Measurements from ENCODE around the gene CC2D2A.
"Not testable (repeated sequence)": the region's sequence is repeated elsewhere in the genome, so short reads cannot be mapped to it uniquely, and the experiment has no call there.

Gene CC2D2A

GRCh38 chr4:15562623-15563022, 92.9 kb downstream of the CC2D2A start:
- no peak for DNase-seq

DNA sequence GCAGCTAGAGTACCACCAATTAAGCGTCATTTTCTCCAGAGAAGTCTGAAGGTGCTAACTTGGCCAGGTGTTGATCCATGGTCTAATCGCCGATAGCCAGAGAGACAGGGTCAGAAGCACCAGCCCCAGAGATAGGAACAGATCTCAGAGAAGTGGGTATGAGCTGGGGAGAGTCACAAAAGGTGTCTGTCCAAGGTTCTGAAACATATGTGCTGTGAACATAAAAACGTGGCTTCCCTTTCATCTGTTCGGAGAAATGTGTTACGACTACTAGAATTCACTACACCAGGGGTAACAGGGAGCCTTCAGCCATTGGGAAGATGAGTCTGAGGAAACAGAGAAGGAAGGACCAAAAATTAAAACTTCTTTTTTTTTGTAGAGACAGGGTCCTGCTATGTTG, 94.2 kb downstream of the CC2D2A start:
- DNase-seq: no peak

GRCh38 chr4:15568821-15569220, 99.1 kb downstream of the CC2D2A start:
- no peak for DNase-seq

- DNase-seq: no peak
These were observed 100.1 kb downstream of the CC2D2A start for GRCh38 chr4:15569746-15570145.

GRCh38 chr4:15575966-15576365, 106.3 kb downstream of the CC2D2A start:
- DNase-seq: no peak

DNA sequence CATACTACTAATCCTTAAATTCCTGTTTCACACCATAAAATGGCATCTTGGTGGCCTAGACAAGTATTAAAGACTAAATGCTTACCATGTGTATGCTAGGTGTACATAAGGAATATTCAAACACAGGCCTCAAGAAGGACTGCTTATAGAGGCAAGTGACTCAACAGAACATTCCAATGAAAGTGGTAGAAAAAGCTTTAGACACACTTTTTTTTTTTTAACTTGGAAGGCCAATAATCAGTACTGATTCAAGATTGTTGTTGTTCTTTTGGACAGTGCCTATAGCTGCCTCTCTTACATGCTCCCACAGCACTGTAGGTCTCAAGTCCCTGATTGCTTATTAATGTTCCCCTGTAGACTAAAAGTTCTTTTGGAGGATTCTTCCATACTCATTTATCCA, 107.8 kb downstream of the CC2D2A start:
- DNase-seq: no peak

GRCh38 chr4:15584785-15585184, 115.1 kb downstream of the CC2D2A start:
- DNase-seq: no peak

DNA sequence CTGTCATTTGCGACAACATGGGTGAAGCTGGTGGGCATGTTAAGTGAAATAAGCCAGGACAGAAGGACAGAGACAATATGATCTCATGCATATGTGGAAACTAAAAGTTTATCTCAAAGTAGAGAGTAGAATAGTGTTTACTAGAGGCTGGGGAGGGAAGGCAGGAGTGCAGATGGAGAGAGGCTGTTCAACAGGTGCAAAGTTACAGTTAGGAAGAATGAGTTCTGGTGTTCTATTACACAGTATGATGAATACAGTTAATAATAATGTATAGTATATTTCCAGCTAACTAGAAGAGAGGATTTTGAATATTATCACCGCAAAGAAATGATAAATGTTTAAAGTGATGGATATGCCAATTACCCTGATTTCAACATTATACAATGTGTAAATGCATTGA, 115.6 kb downstream of the CC2D2A start:
- DNase-seq: no peak

- DNase-seq: no peak
These were observed 116.4 kb downstream of the CC2D2A start for GRCh38 chr4:15586066-15586465.

- DNase-seq: no peak
These were observed 118.0 kb downstream of the CC2D2A start for GRCh38 chr4:15587649-15588048.

- DNase-seq: no peak
These were observed 123.1 kb downstream of the CC2D2A start for GRCh38 chr4:15592799-15593198.

- no peak for DNase-seq
These were observed 129.0 kb downstream of the CC2D2A start for GRCh38 chr4:15598644-15599043.

DNA sequence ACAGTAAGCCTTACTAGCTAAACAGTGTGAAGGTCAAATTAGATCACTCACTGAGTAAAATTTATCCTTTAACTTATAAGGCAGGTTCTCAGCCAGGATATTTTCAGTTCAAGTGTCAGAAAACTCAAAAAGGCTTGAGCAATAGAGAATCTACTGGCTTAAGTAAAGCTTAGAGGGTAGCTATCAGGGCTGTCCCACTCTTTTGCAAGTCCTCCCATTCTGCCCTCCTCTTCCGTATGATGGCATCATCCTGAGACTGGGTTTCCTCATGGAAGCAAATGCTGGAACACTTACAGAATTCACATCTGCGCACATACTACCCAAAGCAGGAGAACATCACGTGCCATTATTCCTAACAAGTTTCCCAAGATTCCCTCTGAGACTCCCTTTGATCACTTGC, 130.5 kb downstream of the CC2D2A start:
- DNase-seq: no peak

DNA sequence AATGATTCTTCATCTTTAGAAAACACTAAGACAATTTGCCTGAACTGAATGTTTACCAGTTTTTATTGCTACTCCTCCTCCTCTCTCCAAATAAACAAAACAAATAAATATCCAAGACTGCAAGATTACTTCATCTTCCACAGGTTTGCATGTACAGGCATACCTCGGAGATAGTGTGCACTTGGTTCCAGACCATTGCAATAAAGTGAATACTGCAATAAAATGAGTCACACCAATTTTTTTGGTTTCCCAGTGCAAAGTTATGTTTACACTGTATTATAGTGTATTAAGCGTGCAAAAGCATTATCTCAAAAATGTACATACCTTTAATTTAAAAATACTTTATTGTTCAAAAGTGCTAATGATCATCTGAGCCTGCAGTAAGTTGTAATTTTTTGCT, 132.2 kb downstream of the CC2D2A start:
- no peak for DNase-seq

- DNase-seq: no peak
These were observed 135.9 kb downstream of the CC2D2A start for GRCh38 chr4:15605537-15605936.

DNA sequence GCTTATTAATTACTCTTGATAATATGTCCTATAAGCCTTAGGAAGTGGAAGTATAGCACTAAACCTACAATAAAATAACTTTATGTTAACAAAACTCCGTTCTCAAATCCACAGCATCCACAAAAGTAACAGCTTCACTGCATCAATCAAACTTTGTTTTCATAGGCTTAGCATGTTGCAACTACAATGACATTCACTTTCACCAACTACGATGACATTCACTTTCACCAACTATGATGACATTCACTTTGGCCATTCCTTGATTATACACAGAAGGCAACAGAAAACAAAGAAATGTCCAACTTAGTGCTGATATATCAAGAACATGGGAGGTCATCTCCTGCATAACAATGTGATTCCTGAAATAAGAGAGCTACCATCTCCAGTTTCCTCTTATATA, 141.2 kb downstream of the CC2D2A start:
- no peak for DNase-seq

DNA sequence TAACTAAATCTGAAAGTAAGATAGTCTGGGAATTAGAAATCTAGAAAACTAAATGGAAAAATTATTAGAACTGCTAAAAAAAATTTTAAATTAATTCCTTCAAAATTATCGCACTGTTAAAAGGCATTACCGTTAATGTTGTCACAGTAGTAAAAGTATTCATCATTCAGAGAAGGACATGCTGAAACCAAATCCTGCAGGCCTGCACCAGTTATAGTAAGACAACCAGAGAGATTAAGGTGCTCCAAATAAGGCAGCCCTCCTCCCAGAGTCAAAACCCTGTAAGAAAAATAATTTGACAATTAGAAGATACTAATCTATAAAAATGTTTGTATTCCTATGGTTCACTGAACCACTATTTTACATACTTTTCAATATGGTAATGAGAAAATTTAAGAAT, 142.5 kb downstream of the CC2D2A start:
- DNase-seq: no peak

DNA sequence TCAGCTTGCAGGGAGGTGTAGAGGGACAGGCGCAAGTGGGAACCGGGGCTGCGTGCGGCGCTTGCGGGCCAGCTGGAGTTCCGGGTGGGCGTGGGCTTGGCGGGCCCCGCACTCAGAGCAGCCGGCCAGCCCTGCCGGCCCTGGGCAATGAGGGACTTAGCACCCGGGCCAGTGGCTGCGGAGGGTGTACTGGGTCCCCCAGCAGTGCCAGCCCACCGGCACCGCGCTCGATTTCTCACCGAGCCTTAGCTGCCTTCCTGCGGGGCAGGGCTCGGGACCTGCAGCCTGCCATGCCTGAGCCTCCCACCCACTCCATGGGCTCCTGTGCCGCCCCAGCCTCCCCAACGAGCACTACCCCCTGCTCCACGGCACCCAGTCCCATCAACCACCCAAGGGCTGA, 145.2 kb downstream of the CC2D2A start:
- not testable (repeated sequence) for DNase-seq

- DNase-seq: not testable (repeated sequence)
These were observed 147.7 kb downstream of the CC2D2A start for GRCh38 chr4:15617407-15617806.

DNA sequence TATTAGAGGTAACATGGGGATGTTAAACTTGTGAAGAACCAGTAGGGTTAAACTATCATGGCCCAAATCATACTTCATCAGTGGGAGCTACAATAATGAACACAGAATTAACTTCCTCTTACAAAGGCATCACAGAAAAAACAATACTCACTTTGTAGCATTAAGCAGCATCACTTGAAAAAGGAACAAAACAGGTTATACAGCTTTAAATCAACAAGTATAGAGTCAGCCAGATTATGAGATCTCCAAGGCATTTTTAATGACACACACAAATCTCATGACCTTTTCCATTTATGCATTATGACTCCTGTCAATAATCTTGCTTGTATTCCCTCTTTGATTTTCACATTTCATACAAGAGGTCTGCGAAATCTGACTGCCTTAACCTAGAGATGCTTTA, 167.1 kb downstream of the CC2D2A start:
- DNase-seq: no peak

DNA sequence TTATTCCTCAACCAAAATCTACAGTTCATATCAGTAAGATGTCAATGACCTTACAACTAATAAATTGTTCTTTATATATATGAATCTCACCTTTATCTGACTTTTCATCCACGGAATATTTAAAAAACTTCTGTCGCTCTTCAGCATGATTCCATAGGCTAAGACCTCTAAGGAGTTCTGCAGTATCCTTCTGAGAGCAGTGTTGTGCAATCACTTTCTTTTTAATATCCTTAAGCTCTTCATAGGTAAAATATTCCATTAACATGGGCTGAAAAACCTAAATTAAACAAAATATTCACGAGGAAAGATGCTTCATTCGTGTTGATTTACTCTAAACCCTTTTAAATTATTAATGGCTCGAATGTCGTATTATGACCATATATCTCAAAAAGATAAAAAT, 168.7 kb downstream of the CC2D2A start:
- no peak for DNase-seq

- no peak for DNase-seq
These were observed 178.9 kb downstream of the CC2D2A start for GRCh38 chr4:15648600-15648999.

GRCh38 chr4:15649914-15650545, 180.3 kb downstream of the CC2D2A start:
- peak; percentile 38 for DNase-seq

All from T-helper 9 cell (primary cell).